Naive B cell (primary cell): ENCODE results near the gene PDZRN4. TPM values are rescaled to one million over a fixed set of nuclear protein-coding genes. Genes with fewer than 3 reads are reported as not detected.

Experiments used
- ATAC-seq, 2 donors: fragments of 150-1000 bp; cut with Tn5 transposase; 2 replicates each; pipeline ENCODE4 v1.10.0; 2021; ENCODE audit warnings: low read depth in 2 of 2, mild to moderate bottlenecking in 2 of 2, moderate library complexity in 2 of 2
- DNase-seq: peaks from one replicate; pipeline ENCODE4 v3.0.0; 2022
- H3K27ac Mint-ChIP-seq, 6 donors: one replicate each; pipeline ENCODE4 v1.8.0; 2020 to 2022; ENCODE audit warnings: mild to moderate bottlenecking in 6 of 6, mixed read lengths in 6 of 6, moderate library complexity in 5 of 6, inconsistent platforms in 2 of 6
- H3K27me3 Mint-ChIP-seq, 3 donors: one replicate each; pipeline ENCODE4 v1.8.0; 2021 to 2022; ENCODE audit warnings: mixed read lengths in 3 of 3, mild to moderate bottlenecking in 1 of 3
- H3K36me3 Mint-ChIP-seq, 2 donors: one replicate each; pipeline ENCODE4 v1.8.0; 2020 to 2022; ENCODE audit warnings: mixed read lengths in 2 of 2, inconsistent platforms in 1 of 2, mild to moderate bottlenecking in 1 of 2
- H3K4me1 Mint-ChIP-seq, 3 donors: one replicate each; pipeline ENCODE4 v1.8.0; 2020 to 2022; ENCODE audit warnings: mixed read lengths in 3 of 3, inconsistent platforms in 1 of 3, mild to moderate bottlenecking in 1 of 3, moderate library complexity in 1 of 3
- H3K4me3 Mint-ChIP-seq, 8 donors: one replicate each; pipeline ENCODE4 v1.8.0; 2020 to 2022; ENCODE audit warnings: mild to moderate bottlenecking in 8 of 8, mixed read lengths in 8 of 8, moderate library complexity in 8 of 8, inconsistent platforms in 2 of 8
- H3K9me3 Mint-ChIP-seq, 7 donors: one replicate each; pipeline ENCODE4 v1.8.0; 2020 to 2022; ENCODE audit warnings: mixed read lengths in 7 of 7, mild to moderate bottlenecking in 5 of 7, inconsistent platforms in 2 of 7, moderate library complexity in 1 of 7
- polyA plus RNA-seq, 6 donors: library from polyadenylated mRNA; unstranded; fragments of 300-500 nt; fragmentation: Illumina TruSeq; gene quantifications; one replicate each; pipeline ENCODE4 v1.2.3, GENCODE V29; 2021; ENCODE audit warnings: low read depth in 6 of 6

Gene PDZRN4
- polyA plus RNA-seq, 6 donors from 2014 or later = not detected

- Mint-ChIP-seq H3K27me3 (peaks cover 0 to 8% (median 0%) of the 10 kb centered on the region in 3 donors), H3K27ac (no peak overlapping the region)
Observed at GRCh38 chr12:41621291-41621690, 433.2 kb downstream of the PDZRN4 start.

More at GRCh38 chr12:41621291-41621690, 433.2 kb downstream of the PDZRN4 start:
- H3K4me3 Mint-ChIP-seq = no peak overlapping the region
- DNase-seq (no peak), ATAC-seq (no peak)
- no peaks in the 10 kb centered on the region for H3K36me3 Mint-ChIP-seq
- no peaks in the 10 kb centered on the region for H3K4me1 Mint-ChIP-seq
- peaks cover 0 to 5% (median 2%) of the 10 kb centered on the region in 7 donors for H3K9me3 Mint-ChIP-seq
